Gastrocnemius medialis (tissue), 4 donors: ENCODE data around the gene VEGFA.

ENCODE experiments used
- POLR2A ChIP-seq, 2 donors: fragments of 450-650 bp; IDR thresholded peaks; one replicate each; pipeline ENCODE4 v1.6.1; 2017; ENCODE audit warnings: antibody characterized with exemption in 2 of 2, mild to moderate bottlenecking in 2 of 2, moderate library complexity in 2 of 2
- TF ChIP-seq, protein P1 (sequence below), 5 experiments: fragments of 450-650 bp in 3 of 5; fragments of 200-600 bp in 2 of 5; sonication (generic) in 2 of 5; IDR thresholded peaks in 4 of 5; conservative IDR thresholded peaks in 1 of 5; 1 replicate in 4 of 5; 2 replicates in 1 of 5; pipeline ENCODE4 v1.5.1; 2016 to 2019; ENCODE audit warnings: antibody characterized with exemption in 5 of 5, mild to moderate bottlenecking in 3 of 5, moderate library complexity in 3 of 5

DNA sequence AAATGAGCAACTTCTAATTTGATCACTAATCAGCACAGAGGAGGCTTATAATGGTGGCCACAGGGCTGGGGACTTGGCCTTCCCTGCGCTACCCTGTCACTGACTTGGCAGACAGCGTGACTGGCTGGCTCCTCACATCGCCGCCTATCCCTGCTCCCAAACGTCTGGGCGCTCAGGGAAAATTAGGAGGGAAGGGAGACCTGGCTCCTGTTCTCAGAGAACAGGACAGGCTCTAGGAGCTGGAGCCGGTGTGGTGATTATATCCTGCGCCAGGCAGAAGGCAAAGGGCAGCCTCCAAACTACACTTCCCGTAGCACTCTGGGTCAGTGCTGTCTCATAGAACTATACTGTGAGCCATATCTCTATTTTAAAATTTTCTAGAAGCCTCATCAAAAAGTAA is 53.4 kb downstream of the VEGFA start:
- TF ChIP-seq, protein P1, sequence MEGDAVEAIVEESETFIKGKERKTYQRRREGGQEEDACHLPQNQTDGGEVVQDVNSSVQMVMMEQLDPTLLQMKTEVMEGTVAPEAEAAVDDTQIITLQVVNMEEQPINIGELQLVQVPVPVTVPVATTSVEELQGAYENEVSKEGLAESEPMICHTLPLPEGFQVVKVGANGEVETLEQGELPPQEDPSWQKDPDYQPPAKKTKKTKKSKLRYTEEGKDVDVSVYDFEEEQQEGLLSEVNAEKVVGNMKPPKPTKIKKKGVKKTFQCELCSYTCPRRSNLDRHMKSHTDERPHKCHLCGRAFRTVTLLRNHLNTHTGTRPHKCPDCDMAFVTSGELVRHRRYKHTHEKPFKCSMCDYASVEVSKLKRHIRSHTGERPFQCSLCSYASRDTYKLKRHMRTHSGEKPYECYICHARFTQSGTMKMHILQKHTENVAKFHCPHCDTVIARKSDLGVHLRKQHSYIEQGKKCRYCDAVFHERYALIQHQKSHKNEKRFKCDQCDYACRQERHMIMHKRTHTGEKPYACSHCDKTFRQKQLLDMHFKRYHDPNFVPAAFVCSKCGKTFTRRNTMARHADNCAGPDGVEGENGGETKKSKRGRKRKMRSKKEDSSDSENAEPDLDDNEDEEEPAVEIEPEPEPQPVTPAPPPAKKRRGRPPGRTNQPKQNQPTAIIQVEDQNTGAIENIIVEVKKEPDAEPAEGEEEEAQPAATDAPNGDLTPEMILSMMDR (IDR thresholded peaks at IDR 0.05 in 4 of 5, conservative IDR thresholded peaks at IDR 0.05 in 1 of 5) = no peak
- no peak for TF ChIP-seq POLR2A (IDR thresholded peaks at IDR 0.05)
